ENCODE measurements around the gene STOX1. TPM values are rescaled to one million over a fixed set of nuclear protein-coding genes. Genes with fewer than 3 reads are reported as not detected.
A peak's percentile ranks its signal among the peaks of the same experiment; 100 is the strongest.
"Not testable (repeated sequence)": the region's sequence is repeated elsewhere in the genome, so short reads cannot be mapped to it uniquely, and the experiment has no call there.

STOX1 gene
- total RNA-seq, 1 donor from 2014 or later, result 0.20 TPM

DNA sequence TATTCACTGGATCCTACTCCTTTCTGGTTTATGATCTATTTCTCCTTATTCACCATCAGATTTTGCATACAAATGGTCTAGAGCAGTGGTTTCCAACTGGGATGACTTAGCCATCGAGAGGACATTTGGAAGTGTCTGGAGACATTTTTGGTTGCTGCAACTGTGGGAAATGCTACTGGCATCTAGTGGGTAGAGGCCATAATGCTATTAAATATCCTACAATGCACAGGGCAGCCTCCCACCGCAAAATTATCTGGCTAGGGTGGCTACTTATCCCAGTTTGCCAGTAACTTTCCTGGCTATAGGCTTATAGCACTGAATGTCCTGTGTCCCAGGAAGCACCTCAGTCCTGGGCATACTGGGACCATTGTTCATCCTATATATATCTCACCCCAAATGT lies 52.3 kb downstream of the STOX1 start:
- DNase-seq (ENCODE audit: low read depth in 2 of 2), result no peak

DNA sequence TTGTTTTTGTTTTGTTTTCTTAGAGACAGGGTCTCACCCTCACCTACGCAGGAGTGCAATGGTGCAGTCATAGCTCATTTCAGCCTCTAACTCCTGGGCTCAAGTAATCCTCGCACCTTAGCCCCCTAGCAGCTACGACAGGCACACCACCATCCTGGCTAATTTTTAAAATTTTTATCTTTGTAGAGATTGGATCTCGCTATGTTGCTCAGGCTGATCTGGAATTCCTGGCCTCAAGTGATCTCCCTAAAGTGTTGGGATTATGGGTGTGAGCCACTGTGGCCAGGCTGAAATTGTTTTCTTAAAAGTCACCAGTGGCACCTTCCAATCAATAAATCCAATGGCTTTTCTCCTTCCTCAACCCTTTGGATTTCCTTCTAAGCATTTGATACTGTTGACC lies 52.9 kb downstream of the STOX1 start:
- DNase-seq (ENCODE audit: low read depth in 2 of 2), result no peak

DNA sequence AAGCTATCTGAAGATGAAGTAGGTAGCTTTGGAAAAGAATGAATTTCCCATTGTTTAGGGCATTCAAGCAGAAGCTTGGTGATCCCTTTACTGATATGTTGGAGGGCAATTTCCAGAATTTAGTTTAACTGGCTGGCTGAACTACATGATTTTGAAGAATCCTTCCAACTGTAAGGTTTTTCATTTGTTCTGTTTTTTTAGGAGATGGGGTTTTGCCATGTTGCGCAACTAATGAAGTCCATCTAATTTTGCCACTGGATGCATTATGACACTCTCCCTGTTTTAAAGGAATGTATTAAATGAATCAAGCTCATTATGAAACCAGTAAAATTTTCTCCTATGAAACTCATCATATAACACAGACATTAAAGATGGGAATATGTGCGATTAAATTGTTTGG lies 67.7 kb downstream of the STOX1 start:
- no peak for DNase-seq (ENCODE audit: low read depth in 2 of 2)

DNA sequence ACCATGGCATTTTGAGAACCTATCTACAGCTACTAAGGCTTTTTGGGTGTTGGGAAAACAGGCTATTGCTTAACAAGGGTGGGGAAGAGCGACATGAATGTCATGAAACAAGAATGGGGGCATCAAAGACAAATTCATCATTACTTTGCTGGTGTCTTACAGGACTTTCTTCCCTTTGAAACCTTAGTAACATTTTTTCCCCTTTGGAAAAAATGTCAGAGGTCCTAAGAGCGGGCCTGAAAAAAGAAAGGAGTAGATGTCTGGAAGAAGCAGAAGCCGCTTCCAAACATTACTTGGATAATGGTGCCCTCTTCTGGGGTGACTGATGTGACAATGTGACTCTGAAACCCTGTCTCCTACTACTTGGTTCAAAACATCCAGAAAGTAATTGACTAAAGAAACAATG lies 70.0 kb downstream of the STOX1 start:
- peak; percentile 69 to 74 for DNase-seq (ENCODE audit: low read depth in 2 of 2)

DNA sequence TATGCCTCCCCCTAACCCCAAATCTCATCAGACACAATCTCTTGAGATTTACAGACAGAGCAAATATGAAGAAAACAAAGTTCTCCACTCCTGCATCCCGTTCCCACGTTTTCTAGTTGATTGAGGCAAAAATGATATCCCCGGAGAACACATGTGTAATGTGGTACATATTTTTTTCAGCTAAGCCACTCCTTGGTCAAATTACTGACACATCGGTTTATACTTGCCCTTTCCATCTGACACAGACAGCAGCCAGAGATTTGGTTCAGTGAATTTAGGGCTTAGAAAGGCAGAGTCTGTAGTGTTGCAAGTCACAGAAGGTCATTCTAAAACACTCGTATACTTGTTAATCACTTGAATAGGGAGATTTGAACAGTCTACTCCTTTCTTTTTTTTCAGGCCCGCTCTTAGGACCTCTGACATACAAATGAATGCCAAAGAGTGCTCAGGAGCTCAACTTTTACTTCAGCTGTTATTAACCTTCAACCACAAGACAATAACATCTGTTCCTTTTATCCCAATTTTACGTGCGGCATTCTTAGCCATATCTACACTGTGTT lies 71.9 kb downstream of the STOX1 start:
- DNase-seq (ENCODE audit: low read depth in 2 of 2), result no peak

DNA sequence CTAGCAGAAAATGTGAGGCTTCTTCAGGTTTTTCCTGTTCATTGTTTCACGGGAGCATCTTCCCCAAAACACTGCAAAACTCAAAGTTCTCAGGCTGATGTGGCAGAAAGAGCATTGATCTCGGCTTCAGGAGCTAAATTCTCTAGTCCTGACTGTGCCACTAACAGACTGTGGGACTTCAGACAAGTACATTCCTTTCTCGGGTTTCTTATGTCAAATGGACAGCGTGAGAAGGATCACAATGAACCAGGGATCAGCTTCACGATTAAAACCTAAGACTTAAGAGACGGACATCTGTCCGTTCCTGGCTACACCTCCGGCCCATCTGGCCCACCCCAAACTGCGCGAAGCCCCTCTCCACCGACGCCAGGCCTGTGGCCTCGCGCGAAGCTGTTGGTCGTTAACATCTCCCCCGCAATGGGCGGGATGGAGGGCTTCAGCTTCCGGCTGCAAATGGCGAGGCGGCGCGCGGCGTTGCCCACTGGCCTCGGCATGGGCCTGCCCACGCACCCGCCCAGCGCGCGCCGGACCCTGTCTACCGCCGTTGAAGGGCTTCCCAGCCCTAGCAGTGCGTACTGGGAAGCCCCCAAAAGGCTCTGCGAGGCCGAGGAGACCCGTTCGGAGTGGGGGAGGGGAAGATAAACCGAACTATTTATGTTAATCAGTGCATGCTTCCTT lies 73.2 kb downstream of the STOX1 start:
- DNase-seq (ENCODE audit: low read depth in 2 of 2), result no peak

DNA sequence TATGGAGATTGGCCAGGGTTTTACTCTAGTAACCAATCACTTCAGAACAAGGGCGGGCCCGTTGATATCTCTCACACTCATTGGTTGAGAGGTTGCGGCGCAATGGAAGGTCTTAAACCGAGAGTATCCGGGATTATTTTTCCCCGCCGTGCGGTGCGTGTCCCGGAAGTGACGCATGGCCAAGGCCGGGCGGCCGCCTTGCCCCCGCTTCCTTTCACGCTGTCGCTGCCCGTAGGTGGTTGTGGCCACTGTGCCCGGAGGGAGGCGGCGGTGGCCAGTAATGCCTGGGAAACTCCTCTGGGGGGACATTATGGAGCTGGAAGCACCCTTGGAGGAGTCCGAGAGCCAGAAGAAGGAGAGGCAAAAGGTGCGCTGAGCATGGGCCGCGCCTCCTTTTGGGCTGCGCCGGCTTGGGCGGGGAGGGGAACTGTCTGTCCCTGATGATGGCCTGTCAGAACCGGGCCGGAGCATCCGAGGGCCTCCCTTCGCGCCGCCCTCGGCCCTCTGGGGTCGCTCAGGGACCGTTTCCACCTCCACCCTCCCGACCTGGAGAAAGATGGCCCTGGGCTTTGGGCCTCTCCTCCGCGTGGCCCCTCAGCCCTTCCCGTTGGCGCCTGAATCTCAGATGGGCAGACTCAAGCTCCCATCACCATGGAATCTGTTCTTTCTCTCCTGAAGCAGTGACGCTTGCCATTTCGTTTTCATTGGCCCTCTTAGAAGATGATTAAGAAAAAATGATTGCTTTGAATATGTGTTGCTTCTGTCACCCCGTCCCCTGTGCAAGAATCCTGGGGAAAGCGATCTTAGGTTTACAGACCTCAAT lies 74.0 kb downstream of the STOX1 start, which contains the start of gene DDX50:
Gene DDX50, plus strand, starts transcription at position 211 of the 823 bp plus-strand sequence. Its CDS starts 70 bp downstream, at position 281.
- DNase-seq (ENCODE audit: low read depth in 2 of 2), result peak; percentile 99 to 100

DNA sequence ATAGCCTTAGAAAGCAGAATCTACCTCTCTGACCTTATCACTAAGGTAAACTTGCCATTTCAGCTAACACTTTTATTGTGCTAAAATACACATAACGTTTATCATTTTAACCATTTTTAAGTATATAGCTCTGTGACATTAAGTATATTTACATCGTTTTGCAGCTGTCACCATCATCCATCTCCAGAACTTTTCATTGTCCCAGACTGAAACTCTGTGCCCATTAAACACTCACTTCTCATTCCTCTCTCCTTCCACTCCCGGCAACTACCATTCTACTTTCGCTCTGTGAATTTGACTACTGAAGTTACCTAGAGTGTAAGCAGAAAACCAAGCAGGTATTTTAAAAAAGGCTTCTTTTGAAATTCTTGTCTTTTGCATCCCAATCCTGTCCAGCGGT lies 75.1 kb downstream of the STOX1 start:
- DNase-seq (ENCODE audit: low read depth in 2 of 2), result no peak

DNA sequence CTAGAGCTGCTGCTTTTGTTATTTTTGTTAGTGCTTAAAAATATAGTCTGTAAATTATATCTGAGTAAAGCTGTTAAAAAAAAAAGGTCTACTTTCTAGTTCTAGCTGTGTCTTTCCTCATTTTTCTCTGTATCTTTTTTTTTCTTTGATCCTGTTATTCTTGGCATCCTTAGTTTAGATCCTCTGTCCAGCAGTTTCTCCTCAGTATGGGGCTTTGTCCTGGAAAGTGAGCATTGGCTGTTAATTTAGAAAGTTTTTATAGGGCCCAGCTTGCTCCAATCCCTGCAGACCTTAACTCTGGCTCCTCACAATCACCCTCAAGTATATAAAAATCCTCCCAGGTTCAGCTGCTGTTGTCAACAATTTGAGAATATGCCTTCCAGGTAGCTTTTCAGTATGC lies 97.3 kb downstream of the STOX1 start:
- peak in 1 of 2 donors; percentile 11 for DNase-seq (ENCODE audit: low read depth in 2 of 2)

DNA sequence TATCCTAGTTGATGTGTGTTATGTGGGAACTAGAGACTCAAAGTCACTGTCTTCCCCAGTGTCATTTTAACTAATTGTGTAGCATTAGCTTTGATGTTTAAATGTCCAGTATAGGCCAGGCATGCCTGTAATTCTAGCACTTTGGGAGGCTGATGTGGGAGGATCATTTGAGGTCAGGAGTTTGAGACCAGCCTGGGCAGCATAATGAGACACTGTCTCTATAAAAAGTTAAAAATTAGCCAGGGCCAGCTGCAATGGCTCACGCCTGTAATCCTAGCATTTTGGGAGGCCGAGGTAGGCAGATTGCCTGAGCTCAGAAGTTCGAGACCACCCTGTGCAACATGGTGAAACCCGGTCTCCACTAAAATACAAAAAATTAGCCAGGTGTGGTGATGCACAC lies 98.2 kb downstream of the STOX1 start:
- DNase-seq (ENCODE audit: low read depth in 2 of 2), result no peak

DNA sequence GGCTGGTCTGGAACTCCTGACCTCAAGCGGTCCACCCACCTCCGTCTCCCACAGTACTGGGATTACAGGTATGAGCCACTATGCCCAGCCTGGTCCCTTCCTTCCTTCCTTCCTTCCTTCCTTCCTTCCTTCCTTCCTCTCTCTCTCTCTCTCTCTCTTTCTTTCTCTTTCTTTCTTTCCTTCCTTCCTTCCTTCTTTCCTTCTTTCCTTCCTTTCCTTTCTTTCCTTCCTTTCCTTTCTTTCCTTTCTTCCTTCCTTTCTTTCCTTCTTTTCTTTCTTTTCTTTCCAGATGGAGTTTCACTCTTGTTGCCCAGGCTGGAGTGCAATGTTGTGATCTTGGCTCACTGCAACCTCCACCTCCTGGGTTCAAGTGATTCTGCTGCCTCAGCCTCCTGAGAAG lies 101.8 kb downstream of the STOX1 start:
- DNase-seq (ENCODE audit: low read depth in 2 of 2), result not testable (repeated sequence)

DNA sequence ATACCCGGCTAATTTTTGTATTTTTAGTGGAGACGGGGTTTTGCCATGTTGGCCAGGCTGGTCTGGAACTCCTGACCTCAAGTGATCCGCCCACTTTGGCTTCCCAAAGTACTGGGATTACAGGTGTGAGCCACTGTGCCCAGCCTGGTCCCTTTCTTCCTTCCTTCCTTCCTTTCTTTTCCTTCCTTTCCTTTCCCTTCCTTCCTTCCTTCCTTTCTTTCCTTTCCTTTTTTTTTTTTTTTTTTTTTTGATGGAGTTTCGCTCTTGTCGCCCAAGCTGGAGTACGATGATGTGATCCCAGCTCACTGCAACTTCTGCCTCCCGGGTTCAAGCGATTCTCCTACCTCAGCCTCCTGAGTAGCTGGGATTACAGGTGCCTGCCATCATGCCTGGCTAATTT lies 102.6 kb downstream of the STOX1 start:
- not testable (repeated sequence) for DNase-seq (ENCODE audit: low read depth in 2 of 2)

DNA sequence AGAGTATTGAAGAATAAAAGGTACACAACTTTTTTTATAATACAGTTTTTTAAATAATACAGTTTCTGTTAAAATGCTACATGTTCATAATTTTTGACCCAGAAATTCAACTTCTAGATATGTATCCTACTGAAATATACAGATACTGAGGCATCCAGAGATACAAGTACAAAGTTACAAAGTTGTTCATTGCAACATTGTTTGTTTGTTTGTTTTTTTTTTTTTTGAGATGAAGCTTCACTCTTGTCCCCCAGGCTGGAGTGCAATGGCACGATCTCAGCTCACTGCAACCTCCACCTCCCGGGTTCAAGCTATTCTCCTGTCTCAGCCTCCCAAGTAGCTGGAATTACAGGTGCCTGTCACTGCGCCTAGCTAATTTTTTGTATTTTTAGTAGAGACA lies 105.5 kb downstream of the STOX1 start:
- DNase-seq (ENCODE audit: low read depth in 2 of 2), result not testable (repeated sequence)

DNA sequence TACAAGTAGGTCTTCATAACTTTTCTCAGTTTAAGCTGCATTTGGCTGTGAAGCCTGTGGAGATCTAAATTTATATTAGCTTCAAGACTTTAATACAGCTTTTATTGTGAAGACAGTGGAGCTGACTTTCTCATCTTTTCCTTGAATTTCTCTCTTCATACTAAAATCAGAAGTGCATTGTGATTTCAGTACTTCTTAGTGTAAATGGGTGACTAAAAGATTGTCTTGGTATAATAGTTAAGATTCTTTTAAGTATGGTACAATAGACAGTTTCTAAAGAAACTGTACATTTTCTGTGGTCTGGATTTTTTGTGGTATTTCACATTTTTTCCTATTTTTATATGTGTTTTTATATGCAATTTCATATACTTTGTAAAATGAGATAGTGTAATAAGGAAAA lies 107.7 kb downstream of the STOX1 start:
- no peak for DNase-seq (ENCODE audit: low read depth in 2 of 2)

DNA sequence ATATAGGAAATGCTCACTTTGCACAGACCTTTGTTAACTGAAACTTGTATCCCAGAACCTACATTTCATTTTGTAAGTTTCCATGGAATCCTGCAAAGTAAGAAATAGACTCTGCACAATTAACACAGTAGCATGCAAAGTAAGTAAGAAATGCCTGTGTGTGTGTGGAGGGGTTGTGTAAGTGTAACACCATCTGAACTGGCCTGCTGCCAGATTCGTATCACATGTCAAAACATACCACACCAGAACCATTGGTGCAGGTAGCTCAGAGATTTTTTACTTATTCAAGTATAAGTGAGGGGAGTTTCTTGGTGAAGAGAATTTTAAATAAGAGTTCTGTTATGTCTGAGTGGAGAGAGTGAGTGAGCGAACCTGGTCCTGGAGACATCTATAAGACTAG lies 110.8 kb downstream of the STOX1 start:
- peak in 1 of 2 donors; percentile 46 for DNase-seq (ENCODE audit: low read depth in 2 of 2)

DNA sequence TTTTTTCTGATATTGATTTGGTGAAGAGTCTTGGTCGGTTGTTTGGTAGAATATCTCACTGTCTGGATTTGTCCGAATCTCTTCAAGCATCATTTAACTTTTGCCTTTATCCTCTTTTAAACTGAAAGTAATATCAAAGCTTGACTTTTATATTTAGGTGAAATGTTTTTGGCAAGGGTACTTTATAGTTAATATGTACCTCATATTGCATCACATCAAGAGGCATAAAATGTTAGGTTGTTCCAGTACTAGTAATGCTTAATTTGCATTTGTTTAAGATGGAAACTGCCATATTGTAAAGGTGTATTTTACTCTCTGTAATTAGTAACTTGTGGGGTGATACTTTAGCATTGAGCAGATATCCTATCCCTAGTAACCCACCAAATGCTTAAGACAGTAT lies 111.6 kb downstream of the STOX1 start:
- no peak for DNase-seq (ENCODE audit: low read depth in 2 of 2)

DNA sequence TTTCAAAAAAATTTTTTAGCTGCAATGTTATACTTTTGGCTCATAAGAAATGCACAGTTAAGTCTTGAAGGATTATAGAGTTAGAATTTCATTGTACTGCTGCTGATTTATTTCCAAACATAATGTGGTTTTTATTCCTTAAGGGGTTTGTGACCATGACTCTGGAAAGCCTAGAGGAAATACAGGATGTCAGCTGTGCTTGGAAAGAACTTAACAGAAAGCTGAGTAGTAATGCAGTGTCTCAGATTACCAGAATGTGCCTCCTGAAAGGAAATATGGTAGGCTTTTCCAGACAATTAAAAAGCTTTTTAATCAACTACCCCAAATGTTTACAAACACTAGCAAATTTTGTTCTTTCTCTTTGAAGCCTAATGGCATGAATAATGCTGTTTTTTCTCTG lies 113.6 kb downstream of the STOX1 start:
- not testable (repeated sequence) for DNase-seq (ENCODE audit: low read depth in 2 of 2)

Other genes starting within 250 kb of the STOX1 start
- 17.5 and 19.4 TPM in 2 replicates for gene CCAR1, start 106.3 kb upstream of the STOX1 start, total RNA-seq
- 28.1 and 31.7 TPM in 2 replicates for gene DDX50, start 73.8 kb downstream of the STOX1 start, total RNA-seq
- gene DDX21, start 128.6 kb downstream of the STOX1 start, total RNA-seq, result 42.9 and 57.7 TPM in 2 replicates
- gene KIFBP, start 161.3 kb downstream of the STOX1 start, total RNA-seq, result 17.9 and 19.0 TPM in 2 replicates